ENCODE data around the gene ZNF778.
"Not testable (repeated sequence)": the region's sequence is repeated elsewhere in the genome, so short reads cannot be mapped to it uniquely, and the experiment has no call there.

Gene ZNF778

GRCh38 chr16:89219365-89219764, 1.9 kb downstream of the ZNF778 start:
- DNase-seq = no peak

- DNase-seq = no peak
Observed at GRCh38 chr16:89221604-89222003, 4.1 kb downstream of the ZNF778 start.

- DNase-seq = no peak
Observed at GRCh38 chr16:89222931-89223330, 5.4 kb downstream of the ZNF778 start.

- DNase-seq = no peak
Observed at GRCh38 chr16:89224665-89225064, 7.2 kb downstream of the ZNF778 start.

- no peak for DNase-seq
Observed at GRCh38 chr16:89230255-89230654, 12.8 kb downstream of the ZNF778 start.

GRCh38 chr16:89232107-89232506, 14.6 kb downstream of the ZNF778 start:
- no peak for DNase-seq

- no peak for DNase-seq
Observed at GRCh38 chr16:89233678-89234490, 16.4 kb downstream of the ZNF778 start.

- DNase-seq = no peak
Observed at GRCh38 chr16:89237733-89238132, 20.2 kb downstream of the ZNF778 start.

- DNase-seq = peak; percentile 90
Observed at GRCh38 chr16:89241187-89242007, 23.9 kb downstream of the ZNF778 start.

GRCh38 chr16:89242795-89243200, 25.3 kb downstream of the ZNF778 start:
- DNase-seq = no peak

GRCh38 chr16:89243664-89244063, 26.2 kb downstream of the ZNF778 start:
- DNase-seq = no peak

- DNase-seq = not testable (repeated sequence)
Observed at GRCh38 chr16:89244264-89244663, 26.8 kb downstream of the ZNF778 start.

- no peak for DNase-seq
Observed at GRCh38 chr16:89244754-89245153, 27.3 kb downstream of the ZNF778 start.

GRCh38 chr16:89246383-89246902, 28.9 kb downstream of the ZNF778 start:
- no peak for DNase-seq

- DNase-seq = peak; percentile 100
Observed at GRCh38 chr16:89246903-89247733, 29.6 kb downstream of the ZNF778 start.

- not testable (repeated sequence) for DNase-seq
Observed at GRCh38 chr16:89247734-89248075, 30.2 kb downstream of the ZNF778 start.

GRCh38 chr16:89248196-89248982, 30.9 kb downstream of the ZNF778 start:
- no peak for DNase-seq

- no peak for DNase-seq
Observed at GRCh38 chr16:89253548-89254287, 36.2 kb downstream of the ZNF778 start.

GRCh38 chr16:89256651-89257254, 39.2 kb downstream of the ZNF778 start:
- DNase-seq = peak; percentile 87

- DNase-seq = no peak
Observed at GRCh38 chr16:89257281-89257731, 39.8 kb downstream of the ZNF778 start.

Data from activated CD8-positive, alpha-beta memory T cell treated with anti-CD3 and anti-CD28 coated beads for 24 hours (primary cell).